Right lobe of liver (tissue), 6 donors: ENCODE data around the gene DENND4A. TPM values are rescaled to one million over a fixed set of nuclear protein-coding genes. Genes with fewer than 3 reads are reported as not detected.

Experiments used
- ATAC-seq, 4 donors: fragments of 200-7000 bp; cut with Tn5 transposase; one replicate each; pipeline ENCODE4 v1.9.1; 2020; ENCODE audit warnings: mild to moderate bottlenecking in 4 of 4, moderate library complexity in 4 of 4
- DNase-seq, 3 donors: peaks; one replicate each; pipeline ENCODE4 v3.0.0-alpha.2; 2020
- H3K27ac ChIP-seq, 3 donors: fragments of 200-600 bp; one replicate each; pipeline ENCODE4 v1.8.0; 2022
- H3K27me3 ChIP-seq, 2 donors: fragments of 200-600 bp; one replicate each; pipeline ENCODE4 v1.8.0; 2022
- H3K36me3 ChIP-seq, 4 donors: fragments of 200-600 bp; sonication (generic) in 1 of 4; one replicate each; pipeline versions ENCODE4 v1.5.1 to v1.8.0; 2017 to 2022; ENCODE audit warnings: control low read depth in 1 of 4
- H3K4me1 ChIP-seq, 4 donors: fragments of 200-600 bp; sonication (generic) in 1 of 4; one replicate each; pipeline versions ENCODE4 v1.5.1 to v1.8.0; 2017 to 2022; ENCODE audit warnings: control low read depth in 1 of 4
- H3K4me3 ChIP-seq, 3 donors: fragments of 200-600 bp; one replicate each; pipeline ENCODE4 v1.8.0; 2022
- H3K9me3 ChIP-seq, 4 donors: fragments of 200-600 bp; sonication (generic) in 1 of 4; one replicate each; pipeline versions ENCODE4 v1.5.1 to v1.8.0; 2017 to 2022; ENCODE audit warnings: control low read depth in 1 of 4
- CTCF ChIP-seq, 4 donors: fragments of 200-600 bp in 3 of 4; fragments of 450-650 bp in 1 of 4; IDR thresholded peaks; one replicate each; pipeline versions ENCODE4 v1.5.1 to v1.8.0; 2016 to 2022; ENCODE audit warnings: antibody characterized with exemption in 4 of 4, mild to moderate bottlenecking in 2 of 4
- POLR2A ChIP-seq: fragments of 450-650 bp; IDR thresholded peaks from one replicate; pipeline ENCODE4 v1.6.1; 2017; ENCODE audit warnings: antibody characterized with exemption, mild to moderate bottlenecking
- WGBS: methylation state at CpG from one replicate; pipeline ENCODE4 v1.1.6; 2018; ENCODE audit warnings: low coverage, low lambda C conversion rate; ENCODE audit not compliant: insufficient coverage; ENCODE audit errors: missing lambda C conversion rate; 5-methylcytosine and 5-hydroxymethylcytosine counted together
- intact Hi-C, 2 donors: fragments of 100-400 bp; cut with DNase I; formaldehyde crosslinking; loops; one replicate each; pipeline versions ENCODE4 v1.11.2 to v1.14.1; 2022
- total RNA-seq, 6 experiments: library from RNA; depleted of rRNA in 2 of 6; stranded (reverse); fragments of >200 nt in 2 of 6; fragmentation: NEBNext Ultra II Directional in 3 of 6; extraction: Animal tissue kit (Norgen Biotek cat#: 25700) in 3 of 6; gene quantifications; one replicate each; pipeline versions ENCODE4 v1.1.0 to v1.2.4, GENCODE V29; 2016 to 2023
- donor health status: DM: no; HTN: yes; CAD: no.
- donor health status: DM: no; HTN: no; CAD: no.
- donor health status: DM: no; HTN: no; CAD: no.
- donor health status: DM: no; HTN: yes; CAD: no.
- donor health status: DM: no; HTN: yes; CAD: no.

Gene DENND4A
- total RNA-seq, 6 experiments from 2014 or later, result 12.7 to 32.4 (median 21.5) TPM

- TF ChIP-seq POLR2A (no peak), CTCF (IDR thresholded peaks at IDR 0.05) (no peak)
- WGBS, result 40% methylated on average over 4 of the region's 4 CpGs
- DNase-seq (peak; percentile 69 to 73 (median 71)), ATAC-seq (peak; percentile 27 to 47 (median 38))
- H3K36me3 ChIP-seq, result no peaks in the 10 kb centered on the region
- no peak overlapping the region for H3K4me3 ChIP-seq
- peak overlapping the region; percentile 58 to 96 (median 96) for H3K27ac ChIP-seq
- no peaks in the 10 kb centered on the region for H3K27me3 ChIP-seq
- no peaks in the 10 kb centered on the region for H3K9me3 ChIP-seq
- intact Hi-C loops, result no loop called here
- H3K4me1 ChIP-seq, result peaks cover 0 to 30% (median 13%) of the 10 kb centered on the region in 4 donors
Observed at GRCh38 chr15:65833501-65834205, 41.6 kb upstream of the DENND4A start.

- intact Hi-C loops, result no loop called here
- peak; percentile 87 to 94 (median 90) for ATAC-seq
- Histone ChIP-seq H3K4me3 (peak overlapping the region in 2 of 3 donors; percentile 48 to 51), H3K27ac (peak overlapping the region; percentile 58 to 96 (median 96)), H3K9me3 (no peaks in the 10 kb centered on the region), H3K4me1 (peaks cover 0 to 30% (median 13%) of the 10 kb centered on the region in 4 donors), H3K27me3 (no peaks in the 10 kb centered on the region), H3K36me3 (no peaks in the 10 kb centered on the region)
- peak in 3 of 4 donors; percentile 10 to 16 (median 14) for TF ChIP-seq CTCF (IDR thresholded peaks at IDR 0.05)
- peak; percentile 62 for TF ChIP-seq POLR2A
- DNase-seq, result peak; percentile 73 to 93 (median 81)
- WGBS, result 2% methylated on average over 6 of the region's 8 CpGs
Observed at GRCh38 chr15:65832549-65833364, 40.7 kb upstream of the DENND4A start.

GRCh38 chr15:65829130-65829764, 37.2 kb upstream of the DENND4A start:
- DNase-seq, result no peak
- Histone ChIP-seq H3K36me3 (no peaks in the 10 kb centered on the region), H3K4me1 (peaks cover 0 to 28% (median 13%) of the 10 kb centered on the region in 4 donors), H3K27ac (no peak overlapping the region), H3K4me3 (no peak overlapping the region), H3K9me3 (no peaks in the 10 kb centered on the region), H3K27me3 (no peaks in the 10 kb centered on the region)
- WGBS, result 54% methylated on average over 7 of the region's 7 CpGs
- TF ChIP-seq POLR2A (no peak), CTCF (IDR thresholded peaks at IDR 0.05) (peak; percentile 50 to 58 (median 54))
- intact Hi-C loops, result no loop called here
- ATAC-seq, result peak in 3 of 4 donors; percentile 14 to 29 (median 21)

GRCh38 chr15:65828585-65828984, 36.5 kb upstream of the DENND4A start:
- ATAC-seq (no peak), DNase-seq (no peak)
- no peaks in the 10 kb centered on the region for H3K9me3 ChIP-seq
- no peaks in the 10 kb centered on the region for H3K36me3 ChIP-seq
- peaks cover 0 to 21% (median 7%) of the 10 kb centered on the region in 4 donors for H3K4me1 ChIP-seq
- TF ChIP-seq POLR2A (no peak), CTCF (IDR thresholded peaks at IDR 0.05) (no peak)
- no peak overlapping the region for H3K4me3 ChIP-seq
- WGBS, result 92% methylated on average over 2 of the region's 2 CpGs
- no peak overlapping the region for H3K27ac ChIP-seq
- H3K27me3 ChIP-seq, result no peaks in the 10 kb centered on the region
- intact Hi-C loops, result no loop called here
